ENCODE results near the gene NFATC1. TPM values are rescaled to one million over a fixed set of nuclear protein-coding genes. Genes with fewer than 3 reads are reported as not detected.

The NFATC1 gene
- total RNA-seq, 1 donor from 2014 or later, result 0.46 TPM

DNA sequence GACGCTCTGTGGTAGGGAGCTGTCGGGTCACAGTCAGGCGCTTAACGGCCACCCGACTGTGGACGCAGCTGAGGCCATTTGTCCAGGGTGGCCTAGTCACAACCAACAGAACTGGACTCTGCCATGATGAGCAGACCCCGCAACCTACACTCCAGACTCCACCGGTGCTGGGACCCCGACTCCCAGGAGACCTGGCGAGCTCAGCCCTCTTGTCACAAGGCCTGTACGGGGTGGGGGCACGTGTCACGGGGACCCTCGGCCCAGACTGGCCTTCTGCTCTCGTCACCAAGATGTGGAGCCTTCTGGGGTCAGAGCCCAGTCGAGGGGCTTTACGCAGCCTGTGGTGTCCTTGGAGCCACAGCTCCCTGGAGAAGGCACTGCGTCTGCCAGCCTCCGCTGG lies 22.5 kb downstream of the NFATC1 start:
- no peak for DNase-seq (ENCODE audit: low read depth)
- TF ChIP-seq, protein P1, sequence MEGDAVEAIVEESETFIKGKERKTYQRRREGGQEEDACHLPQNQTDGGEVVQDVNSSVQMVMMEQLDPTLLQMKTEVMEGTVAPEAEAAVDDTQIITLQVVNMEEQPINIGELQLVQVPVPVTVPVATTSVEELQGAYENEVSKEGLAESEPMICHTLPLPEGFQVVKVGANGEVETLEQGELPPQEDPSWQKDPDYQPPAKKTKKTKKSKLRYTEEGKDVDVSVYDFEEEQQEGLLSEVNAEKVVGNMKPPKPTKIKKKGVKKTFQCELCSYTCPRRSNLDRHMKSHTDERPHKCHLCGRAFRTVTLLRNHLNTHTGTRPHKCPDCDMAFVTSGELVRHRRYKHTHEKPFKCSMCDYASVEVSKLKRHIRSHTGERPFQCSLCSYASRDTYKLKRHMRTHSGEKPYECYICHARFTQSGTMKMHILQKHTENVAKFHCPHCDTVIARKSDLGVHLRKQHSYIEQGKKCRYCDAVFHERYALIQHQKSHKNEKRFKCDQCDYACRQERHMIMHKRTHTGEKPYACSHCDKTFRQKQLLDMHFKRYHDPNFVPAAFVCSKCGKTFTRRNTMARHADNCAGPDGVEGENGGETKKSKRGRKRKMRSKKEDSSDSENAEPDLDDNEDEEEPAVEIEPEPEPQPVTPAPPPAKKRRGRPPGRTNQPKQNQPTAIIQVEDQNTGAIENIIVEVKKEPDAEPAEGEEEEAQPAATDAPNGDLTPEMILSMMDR (conservative IDR thresholded peaks at IDR 0.05; ENCODE audit: low read depth, low read length), result no peak
- no peak overlapping the region for H3K4me3 ChIP-seq (ENCODE audit: low read depth, low read length)

DNA sequence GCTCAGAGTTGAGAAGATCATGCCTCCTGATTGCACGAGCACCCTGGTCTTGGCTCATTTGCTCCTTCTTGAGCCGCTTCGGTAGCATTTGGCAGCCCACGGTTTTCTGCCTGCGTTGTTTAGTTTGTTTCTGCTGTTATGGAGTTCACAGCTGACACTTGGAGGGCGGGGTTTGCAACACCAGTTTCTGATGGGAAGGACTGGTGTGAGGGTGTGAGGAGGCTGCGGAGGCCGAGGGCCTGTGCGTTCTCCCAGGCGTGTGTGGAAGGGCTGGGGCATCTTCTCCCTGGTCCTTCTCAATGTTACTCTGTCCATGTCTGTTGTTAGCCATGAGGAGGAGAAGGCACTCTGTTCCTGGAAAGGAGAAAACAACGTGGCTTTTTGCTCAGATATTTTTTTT lies 22.9 kb downstream of the NFATC1 start:
- DNase-seq (ENCODE audit: low read depth), result no peak
- H3K4me3 ChIP-seq (ENCODE audit: low read depth, low read length), result no peak overlapping the region
- TF ChIP-seq, protein P1 (conservative IDR thresholded peaks at IDR 0.05; ENCODE audit: low read depth, low read length), result no peak

DNA sequence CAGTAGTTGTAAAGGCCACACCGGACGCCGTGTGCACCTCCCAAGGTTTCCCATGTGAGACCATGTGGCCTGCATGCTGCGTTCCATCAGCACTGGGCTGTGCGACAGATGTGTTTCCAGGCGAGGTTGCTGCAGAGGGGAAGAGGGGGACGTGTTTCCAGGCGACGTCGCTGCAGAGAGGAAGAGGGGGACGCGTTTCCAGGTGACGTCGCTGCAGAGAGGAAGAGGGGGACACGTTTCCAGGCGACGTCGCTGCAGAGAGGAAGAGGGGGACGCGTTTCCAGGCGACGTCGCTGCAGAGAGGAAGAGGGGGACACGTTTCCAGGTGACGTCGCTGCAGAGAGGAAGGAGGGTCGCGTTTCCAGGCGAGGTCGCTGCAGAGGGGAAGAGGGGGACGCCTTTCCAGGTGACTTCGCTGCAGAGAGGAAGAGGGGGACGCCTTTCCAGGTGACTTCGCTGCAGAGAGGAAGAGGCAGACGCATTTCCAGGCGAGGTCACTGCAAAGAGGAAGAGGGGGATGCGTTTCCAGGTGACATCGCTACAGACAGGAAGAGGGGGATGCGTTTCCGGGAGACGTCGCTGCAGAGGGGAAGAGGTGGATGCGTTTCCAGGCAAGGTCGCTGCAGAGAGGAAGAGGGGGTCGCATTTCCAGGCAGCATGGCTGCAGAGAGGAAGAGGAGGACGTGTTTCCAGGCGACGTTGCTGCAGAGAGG lies 24.5 kb downstream of the NFATC1 start:
- TF ChIP-seq, protein P1 (conservative IDR thresholded peaks at IDR 0.05; ENCODE audit: low read depth, low read length), result no peak
- DNase-seq (ENCODE audit: low read depth), result no peak
- H3K4me3 ChIP-seq (ENCODE audit: low read depth, low read length), result no peak overlapping the region

DNA sequence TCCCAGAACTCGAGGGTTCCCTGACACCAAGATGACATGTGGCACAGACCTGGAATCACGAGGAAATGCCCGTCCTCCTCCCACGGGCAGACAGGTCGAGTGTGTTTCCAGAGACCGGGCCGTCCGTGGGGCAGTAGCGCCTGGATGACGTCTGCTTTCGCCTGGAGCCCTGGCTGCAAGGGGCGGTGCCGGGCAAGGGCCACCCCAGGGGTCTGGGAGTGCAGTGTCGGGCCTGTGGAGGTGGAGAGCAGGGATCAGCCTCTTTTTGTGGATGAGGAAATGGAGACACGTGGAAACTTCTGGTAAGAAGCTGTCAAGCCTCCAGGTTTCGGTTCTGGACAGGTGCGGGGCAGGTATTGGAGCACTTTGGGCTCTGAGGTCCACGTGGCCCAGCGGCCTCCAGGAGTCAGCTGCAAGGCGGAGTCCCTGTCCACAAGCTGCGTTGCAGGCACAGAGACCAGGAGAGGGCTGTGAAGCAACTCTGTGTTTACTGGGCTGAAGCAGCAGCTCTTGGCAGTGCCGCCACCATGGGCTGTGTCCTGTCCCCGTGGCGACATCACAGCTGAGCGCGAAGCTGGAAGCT lies 25.6 kb downstream of the NFATC1 start:
- H3K4me3 ChIP-seq (ENCODE audit: low read depth, low read length), result no peak overlapping the region
- TF ChIP-seq, protein P1 (conservative IDR thresholded peaks at IDR 0.05; ENCODE audit: low read depth, low read length), result no peak
- no peak for DNase-seq (ENCODE audit: low read depth)

DNA sequence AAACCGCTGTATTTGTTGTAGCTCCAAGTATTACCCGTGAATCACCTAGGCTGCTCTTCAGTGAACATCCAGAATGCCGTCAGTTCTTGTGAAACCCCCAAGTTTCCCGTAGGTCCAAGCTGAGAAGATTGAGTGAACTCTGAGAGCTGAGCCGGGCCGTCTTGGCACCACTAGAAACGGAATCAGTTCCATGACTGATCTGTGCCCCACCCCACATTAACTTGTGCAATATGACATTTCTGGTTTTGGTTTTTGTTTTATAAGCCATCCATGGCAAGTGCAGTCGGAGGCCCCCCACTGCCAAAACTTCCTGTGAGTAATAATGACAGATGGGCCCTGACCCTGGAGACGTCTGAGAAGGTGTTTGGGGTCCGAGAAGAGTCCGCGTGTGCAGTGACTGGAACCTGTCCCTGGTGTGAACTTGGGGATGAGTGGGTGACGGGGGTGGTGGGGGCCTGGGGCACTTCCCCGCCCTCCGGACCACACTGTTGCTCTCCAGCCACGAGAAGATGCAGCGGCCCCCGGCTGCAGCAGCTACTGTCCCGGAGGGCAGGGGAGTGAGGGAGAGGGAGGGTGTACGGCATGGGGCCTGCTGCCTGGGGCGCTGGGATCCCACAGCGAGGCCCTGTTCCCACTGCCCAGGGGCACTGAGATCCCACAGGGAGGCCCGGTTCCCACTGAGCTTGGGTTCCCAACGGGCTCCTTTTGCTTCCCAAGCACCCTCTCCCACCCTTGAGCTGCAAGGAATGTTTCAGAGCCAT lies 26.5 kb downstream of the NFATC1 start:
- H3K4me3 ChIP-seq (ENCODE audit: low read depth, low read length), result no peak overlapping the region
- DNase-seq (ENCODE audit: low read depth), result no peak
- TF ChIP-seq, protein P1 (conservative IDR thresholded peaks at IDR 0.05; ENCODE audit: low read depth, low read length), result no peak

DNA sequence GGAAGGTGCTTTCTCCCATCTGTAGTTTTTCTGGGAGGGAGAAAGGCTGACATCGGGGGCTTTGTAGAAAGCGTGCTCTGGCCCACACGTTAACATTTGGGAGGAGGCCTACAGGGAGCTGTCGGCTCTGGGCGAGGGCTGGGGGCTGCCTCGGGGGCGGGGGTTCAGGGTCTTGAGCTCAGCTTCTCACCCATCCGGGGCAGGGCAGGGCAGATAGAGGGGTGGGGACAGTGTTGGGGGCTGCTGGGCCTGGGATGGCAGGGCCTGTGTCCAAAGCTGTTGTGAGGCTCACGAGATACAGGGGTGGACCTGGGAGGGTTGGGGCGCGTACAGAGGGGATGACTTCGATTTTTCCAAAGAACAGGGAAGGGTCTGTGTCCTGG lies 27.0 kb downstream of the NFATC1 start:
- TF ChIP-seq, protein P1 (conservative IDR thresholded peaks at IDR 0.05; ENCODE audit: low read depth, low read length), result no peak
- H3K4me3 ChIP-seq (ENCODE audit: low read depth, low read length), result no peak overlapping the region
- DNase-seq (ENCODE audit: low read depth), result no peak

Data from epithelial cell of proximal tubule (primary cell).